ENCODE measurements around the gene FILIP1.

The FILIP1 gene

GRCh38 chr6:75288023-75288422 is 205.6 kb downstream of the FILIP1 start:
- DNase-seq, result no peak

DNA sequence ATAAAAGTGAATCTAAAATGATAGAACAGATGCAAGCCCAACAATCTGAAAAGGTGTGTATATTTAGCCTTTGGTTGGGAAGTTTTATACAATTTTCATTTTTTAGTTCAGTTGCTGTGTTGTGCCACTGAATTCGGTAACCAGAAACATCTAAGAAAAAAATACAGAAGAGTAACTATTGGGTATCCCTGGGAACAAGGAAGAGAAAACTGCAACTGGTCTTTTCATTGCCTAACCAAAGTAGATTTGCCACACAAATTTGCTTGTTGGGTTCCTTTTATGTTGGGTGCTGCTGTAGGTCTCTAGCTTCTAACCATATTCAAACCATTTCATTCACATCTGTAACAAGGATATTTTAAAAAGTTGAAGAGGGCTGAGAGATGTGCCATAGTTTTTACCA is 206.2 kb downstream of the FILIP1 start:
- no peak for DNase-seq

DNA sequence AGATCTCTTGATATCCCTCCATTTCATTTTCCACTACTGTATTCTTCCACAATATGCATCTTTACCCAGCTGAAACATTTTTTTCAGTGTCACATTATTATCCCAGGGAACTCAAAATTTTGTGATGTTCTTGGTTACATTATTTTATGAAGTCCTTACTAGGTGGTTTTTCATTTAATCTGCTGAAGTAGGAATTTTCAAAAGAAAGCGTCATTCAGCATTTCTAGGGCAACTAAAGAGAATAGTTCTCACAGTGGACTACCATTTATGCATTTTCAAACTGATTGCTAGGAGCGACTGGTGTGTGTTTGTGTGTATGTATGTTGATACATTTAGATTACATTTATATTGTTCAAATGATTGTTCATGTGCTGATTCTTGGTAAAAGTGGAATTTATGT is 206.6 kb downstream of the FILIP1 start:
- DNase-seq, result no peak

DNA sequence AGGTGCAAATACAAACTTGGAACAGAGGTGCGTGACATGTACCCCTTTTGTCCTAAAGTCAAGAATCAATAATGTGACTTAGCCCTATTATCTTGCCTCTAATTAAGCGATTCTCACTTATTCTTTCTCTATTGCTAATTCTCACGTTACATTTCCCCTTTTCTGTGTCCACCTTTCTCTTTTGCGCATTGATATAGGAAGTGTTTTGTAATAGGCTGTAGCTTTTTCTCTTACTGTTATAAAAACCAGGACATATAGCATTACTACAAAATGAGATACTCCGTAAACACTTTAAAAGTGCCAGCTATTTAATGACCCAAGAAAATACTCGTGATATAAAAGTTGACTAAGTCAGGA is 208.3 kb downstream of the FILIP1 start:
- DNase-seq, result peak; percentile 42

- DNase-seq, result peak; percentile 99
Measured at GRCh38 chr6:75284632-75285282, 208.8 kb downstream of the FILIP1 start, which contains the start of gene TMEM30A. TSS of gene TMEM30A (minus strand) at chr6:75284792. CDS start at chr6:75284638, 154 bp downstream.

DNA sequence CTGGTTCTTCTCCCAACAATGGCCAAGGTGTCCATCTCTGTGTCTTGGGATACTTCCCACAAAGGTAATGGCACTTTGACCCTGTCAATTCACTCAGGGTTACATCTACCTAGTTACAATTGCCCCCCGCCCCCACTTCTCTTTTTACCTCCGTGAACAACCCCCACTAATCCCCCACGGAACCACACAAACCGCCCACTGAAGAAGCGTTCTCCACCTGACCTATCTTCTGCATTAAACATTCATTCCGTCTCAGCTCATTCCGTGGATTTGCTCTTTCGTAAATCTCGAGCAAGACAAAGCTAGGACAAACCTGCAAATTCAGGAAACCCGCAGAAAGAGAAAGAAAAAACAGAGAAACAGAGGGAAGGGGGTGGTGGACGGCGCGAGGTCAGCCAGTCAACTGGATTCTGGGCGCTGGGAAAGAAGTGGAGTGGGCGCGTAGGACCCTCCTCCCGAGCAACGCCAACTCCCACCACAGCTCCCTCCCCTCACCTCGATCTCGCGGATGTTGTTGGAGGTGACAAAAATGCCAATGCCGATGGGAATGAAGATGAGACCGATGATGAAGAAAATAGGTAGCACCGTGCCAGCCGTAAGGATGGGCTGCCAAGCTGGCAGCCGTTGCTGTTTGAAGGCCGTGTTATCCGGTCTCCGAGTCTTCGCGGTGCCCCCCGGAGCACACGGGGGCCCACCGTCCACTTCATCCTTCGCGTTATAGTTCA is 209.5 kb downstream of the FILIP1 start:
- DNase-seq, result peak; percentile 25

GRCh38 chr6:75282706-75283105 is 210.9 kb downstream of the FILIP1 start:
- DNase-seq, result no peak

DNA sequence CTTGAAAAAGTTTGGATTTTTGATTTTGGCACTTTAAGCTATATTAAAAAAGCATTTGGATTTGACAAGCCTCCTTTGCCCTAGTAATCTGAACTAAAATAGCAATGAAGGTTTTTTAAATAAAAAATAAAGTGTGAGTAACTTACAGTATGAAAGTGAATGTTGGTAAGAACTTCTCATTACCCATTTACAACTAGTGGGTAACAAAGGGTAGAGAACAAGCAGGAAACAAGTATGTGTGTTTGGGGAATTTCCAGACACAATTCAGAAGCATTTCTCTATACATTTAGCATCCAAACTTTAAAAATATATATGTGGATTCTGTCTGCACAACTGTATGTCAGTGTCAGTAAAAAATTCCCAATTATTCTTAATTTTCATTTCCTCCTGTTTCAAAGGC is 211.9 kb downstream of the FILIP1 start:
- no peak for DNase-seq

DNA sequence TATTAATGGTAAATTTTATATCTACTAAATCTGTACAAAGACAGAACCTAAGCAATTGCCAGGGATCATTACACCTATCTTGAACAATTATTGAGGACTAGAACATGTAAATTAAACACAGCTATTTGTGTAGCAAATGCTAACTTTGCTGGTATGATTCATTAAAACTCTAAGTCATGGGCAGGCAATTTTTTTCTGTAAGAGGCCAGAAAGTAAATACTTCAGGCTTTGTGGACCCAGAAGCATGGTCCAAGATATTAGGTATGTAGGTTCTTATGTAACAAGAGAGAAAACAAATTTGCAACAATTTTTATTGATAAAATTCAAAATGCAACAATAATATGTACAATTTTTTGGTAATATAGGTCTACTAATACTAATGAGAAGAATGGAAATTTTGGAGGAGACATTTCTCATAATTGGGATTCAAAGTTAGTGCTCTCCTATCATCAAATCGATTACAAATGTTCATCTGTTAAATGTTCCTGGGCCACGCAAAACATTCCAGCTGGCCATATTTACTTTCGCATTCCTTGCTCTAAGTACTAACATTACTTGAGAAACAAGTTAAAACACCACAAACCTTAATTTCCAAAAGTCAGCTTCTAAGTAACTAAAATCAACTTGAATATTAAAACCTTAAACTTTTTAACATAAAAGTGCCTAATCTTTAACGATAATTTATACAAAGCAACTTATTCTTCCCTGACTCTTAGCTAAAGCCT is 213.3 kb downstream of the FILIP1 start:
- DNase-seq, result no peak

- no peak for DNase-seq
Measured at GRCh38 chr6:75279418-75279817, 214.2 kb downstream of the FILIP1 start.

DNA sequence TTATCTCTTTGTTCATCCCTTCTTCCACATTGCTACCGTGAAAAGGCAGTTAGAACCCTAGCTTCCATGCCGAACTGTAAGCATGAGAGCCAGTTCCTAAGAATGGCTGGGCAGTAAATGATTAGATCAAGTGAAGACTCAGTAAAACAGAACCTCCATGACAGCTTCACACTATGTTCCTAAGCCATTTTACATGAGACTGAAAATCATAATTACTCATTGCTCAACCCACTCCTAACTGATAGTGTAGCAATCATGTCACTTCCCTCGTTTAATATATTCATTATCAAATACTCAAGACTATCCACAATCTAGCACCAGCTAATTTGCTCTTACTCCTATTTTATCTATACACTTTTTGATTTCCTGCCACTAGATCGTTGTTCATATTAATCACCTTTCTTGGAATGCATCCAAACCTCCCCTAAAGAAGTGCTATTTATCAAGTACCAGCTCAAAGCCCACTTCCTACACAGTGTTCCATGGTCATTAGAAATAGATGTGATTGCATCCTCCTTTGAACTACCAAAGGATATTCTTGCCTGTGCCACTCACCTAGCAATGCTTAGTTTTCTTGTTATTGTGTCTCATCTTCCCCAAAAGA is 215.0 kb downstream of the FILIP1 start:
- DNase-seq, result no peak

DNA sequence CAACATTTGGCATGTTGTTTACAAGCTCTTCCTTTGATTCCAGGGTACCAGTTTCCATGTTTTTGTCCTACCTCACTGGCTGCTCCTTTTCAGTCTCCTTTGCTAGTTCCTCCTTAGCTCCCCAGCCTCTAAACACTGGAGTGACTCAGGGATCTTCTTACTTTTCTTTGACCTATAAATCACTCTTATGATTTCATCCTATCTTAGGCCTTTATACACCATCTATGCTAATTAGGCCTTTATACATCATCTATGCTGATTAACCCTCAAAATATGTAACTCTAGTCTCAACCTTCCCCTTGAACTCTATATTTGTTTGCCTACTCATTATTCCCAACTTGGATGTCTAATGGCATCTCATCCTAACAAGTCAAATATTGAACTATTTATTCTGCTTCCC is 218.5 kb downstream of the FILIP1 start:
- no peak for DNase-seq

DNA sequence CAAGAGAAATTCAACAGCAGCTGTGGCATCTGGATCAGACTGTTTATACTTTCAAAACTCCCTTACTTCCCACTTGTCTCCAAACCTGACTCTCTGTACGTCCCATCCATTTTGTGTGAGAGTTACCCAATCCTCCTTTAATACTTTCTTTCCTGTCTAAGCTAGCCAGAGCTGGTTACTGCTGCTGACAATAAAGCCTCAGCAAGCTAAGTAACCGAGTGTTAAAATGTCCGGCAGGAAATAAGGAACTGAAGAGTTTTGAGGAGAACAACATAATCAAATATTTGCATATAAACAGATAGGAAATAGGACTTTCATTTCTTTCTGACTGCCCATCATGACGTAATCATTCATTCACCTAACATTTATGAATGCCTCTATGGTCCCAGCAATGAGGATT is 220.6 kb downstream of the FILIP1 start:
- no peak for DNase-seq

DNA sequence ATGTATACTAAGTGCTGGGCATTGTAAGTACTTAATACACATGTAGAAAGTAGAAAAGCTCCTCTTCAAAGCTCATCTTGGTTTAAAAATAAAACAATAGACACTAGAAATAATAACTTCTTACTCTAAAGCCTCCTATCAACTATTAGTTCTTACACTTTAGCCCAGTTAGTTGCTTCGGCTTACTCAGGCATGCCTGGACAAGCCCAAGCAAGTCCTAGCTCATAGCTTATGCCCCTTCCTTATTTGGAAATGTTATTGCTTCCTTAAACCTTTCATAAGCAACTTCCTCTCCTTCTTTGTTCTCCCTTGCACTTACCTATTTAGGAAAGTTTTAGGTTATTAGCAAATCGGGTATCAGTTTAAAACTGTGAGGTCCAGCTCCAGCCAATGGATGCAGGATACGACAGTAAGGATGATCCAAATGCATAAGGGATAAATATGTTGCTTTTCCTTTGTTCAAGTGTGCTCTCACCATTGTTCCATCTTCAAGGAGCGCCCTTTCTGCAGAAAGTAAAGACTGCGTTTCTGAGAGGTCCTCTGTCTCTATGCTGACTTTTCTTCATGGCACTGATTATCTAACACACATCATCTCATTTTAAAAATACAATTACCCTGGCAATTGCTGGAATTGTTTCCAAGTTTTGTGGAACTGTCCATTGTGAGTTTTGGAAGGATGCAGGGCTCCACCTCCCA is 221.3 kb downstream of the FILIP1 start:
- DNase-seq, result no peak

DNA sequence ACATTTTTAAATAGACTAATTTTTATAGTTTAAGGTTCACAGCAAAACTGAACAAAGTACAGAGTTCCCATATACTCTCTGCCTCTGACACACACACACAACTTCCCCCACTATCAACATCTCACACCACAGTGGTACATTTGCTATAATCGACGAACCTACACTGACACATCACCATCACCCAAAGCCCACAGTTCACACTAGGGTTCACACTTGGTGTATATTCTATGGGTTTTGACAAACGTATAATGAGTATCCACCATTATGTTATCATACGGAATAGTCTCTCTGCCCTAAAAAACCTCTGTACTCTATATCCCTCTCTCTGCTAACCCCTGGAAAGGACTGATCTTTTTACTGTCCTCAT is 224.6 kb downstream of the FILIP1 start:
- no peak for DNase-seq

DNA sequence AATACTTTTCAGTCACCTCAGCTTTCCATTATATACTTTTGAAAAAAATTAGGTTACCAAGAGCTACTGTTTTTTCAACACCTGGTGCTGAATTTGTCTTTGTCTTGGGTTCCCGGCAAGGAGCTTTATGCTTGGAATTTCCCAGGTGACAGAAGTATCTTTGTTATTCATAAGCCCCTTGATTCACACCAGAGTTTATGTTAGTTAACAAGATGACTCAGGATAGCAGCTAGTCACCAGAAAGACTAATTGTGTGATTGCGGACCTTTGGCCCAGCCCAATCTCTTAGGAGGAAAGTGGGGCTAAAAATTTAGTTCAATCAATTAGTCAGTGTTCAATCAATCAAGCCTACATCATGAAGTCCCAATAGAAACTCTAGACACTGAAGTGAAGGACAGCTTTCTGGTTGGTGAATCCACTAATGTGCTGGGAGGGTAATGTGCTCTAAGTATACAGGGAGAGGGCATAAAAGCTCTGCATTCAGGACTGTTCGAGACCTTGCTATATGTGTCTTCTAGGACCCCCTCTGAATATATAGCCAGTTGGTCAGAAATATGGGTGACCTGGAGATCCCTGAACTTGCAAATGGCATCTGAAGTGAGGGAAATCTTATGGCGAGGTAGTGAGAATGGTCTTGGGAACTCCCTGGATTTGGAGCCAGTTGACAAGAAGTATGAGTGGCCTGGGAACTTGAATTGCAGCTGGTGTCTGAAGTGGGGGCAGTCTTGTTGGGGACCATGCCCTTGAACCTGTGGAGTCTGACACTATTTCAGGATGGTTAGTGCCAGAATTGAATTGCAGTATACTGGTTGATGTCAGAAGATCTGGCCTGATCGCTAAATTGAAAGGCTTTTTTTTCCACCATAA is 225.2 kb downstream of the FILIP1 start:
- DNase-seq, result no peak

GRCh38 chr6:75267461-75267860 is 226.1 kb downstream of the FILIP1 start:
- DNase-seq, result no peak

DNA sequence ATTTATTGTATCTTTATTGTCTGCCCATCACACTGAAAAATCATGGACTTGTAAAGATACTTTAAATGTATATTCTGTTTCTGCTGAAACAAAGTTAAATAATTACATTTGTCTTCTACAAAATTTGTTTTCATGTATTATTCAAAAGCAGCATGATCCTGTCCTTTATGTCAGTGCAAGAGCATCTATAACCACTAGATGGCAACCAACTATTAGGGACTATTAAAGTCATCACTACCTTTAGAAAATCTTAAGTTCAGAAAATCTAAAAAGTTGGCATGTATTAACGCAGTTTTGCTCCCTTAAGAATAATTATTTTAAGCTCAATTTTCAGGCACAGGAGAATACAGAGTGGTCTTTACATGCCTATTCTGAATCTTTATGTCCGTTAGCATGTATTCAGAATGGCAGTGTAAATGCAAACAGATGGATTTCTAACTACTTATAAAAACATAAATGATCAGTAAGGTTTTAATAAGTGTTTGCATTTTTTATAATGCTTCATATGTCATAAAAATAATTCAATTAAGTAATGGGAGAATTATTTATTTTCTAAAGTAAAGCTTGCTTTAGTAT is 226.8 kb downstream of the FILIP1 start:
- DNase-seq, result peak; percentile 58

DNA sequence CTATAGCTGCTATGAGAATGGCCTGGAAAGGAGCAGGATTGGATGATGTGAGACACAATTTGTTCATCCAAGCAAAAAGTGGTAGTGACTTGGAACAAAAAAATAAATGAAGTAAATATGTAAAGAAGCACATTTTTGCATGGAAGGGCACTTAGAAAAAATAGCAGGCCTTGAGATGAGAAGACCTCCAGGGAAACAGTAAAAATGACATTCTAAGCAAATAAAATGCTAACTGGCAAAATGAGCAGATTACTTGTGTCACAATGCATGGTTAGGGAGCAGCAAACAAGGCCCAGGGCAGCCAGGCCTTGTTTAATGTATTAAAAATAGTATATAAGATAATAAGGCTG is 230.2 kb downstream of the FILIP1 start:
- no peak for DNase-seq

DNA sequence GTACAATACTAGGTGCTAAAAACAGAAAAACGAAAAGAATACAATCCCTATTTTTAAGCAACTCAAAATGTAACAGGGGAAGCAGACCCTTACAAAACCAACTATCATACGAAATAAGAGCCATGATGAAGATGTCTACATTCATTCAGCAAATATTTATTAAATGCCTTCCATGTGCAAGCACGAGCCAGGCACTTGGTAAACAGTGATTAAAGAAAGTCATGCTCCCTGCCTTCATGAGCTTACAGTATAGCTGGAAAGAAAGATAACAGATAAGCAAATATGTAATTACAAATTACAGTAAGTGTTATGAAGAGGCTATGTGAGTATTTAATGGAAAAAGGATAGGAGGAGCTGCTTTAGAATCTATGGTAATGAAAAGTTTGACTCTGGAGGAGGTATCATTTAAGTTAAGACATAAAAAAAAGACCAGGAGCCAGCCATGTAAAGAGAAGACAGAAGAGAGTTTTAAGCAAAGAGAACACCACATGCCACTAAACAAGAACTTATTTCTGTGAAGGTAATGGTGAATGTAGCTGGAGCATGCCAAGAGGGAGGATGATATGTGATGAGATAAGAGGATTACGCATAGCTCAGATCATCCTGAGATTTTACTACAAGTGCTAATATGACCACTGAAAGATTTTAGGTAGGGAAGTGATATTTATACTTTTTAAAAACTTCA is 230.7 kb downstream of the FILIP1 start:
- no peak for DNase-seq

GRCh38 chr6:75261299-75261698 is 232.3 kb downstream of the FILIP1 start:
- DNase-seq, result no peak
